HEK293 (cell line): Measurements from ENCODE around the gene PRR19.
A peak's percentile ranks its signal among the peaks of the same experiment; 100 is the strongest.

ENCODE experiments used
- CTCF ChIA-PET: fragments of 350-600 bp; formaldehyde crosslinking; extraction: SDS; loops from one replicate; lab custom pipeline; 2021; ENCODE audit warnings: antibody characterized with exemption; lab: Yijun Ruan, JAX
- POLR2A ChIA-PET: fragments of 300-600 bp; formaldehyde crosslinking; extraction: SDS; loops from one replicate; lab custom pipeline; 2020; ENCODE audit warnings: antibody characterized with exemption, inconsistent platforms; lab: Yijun Ruan, JAX
- H3K27ac ChIP-seq: fragments of 200-500 bp; sonication (Bioruptor generic); 2 replicates; pipeline ENCODE4 v1.5.1; 2014; ENCODE audit warnings: low read depth, low read length, control low read depth, inconsistent platforms; ENCODE audit errors: extremely low read depth
- H3K36me3 ChIP-seq, 2 experiments: fragments of 200-500 bp in 1 of 2; sonication (Bioruptor generic) in 1 of 2; 1 replicate in 1 of 2; 2 replicates in 1 of 2; pipeline ENCODE4 v1.5.1; 2014 to 2017; ENCODE audit warnings: inconsistent platforms in 2 of 2, low read length in 2 of 2; ENCODE audit not compliant: control insufficient read depth in 2 of 2, insufficient read depth in 1 of 2
- H3K4me1 ChIP-seq: fragments of 200-500 bp; sonication (Bioruptor generic); 2 replicates; pipeline ENCODE4 v1.5.1; 2014; ENCODE audit warnings: mild to moderate bottlenecking, low read length, inconsistent platforms; ENCODE audit not compliant: control insufficient read depth, insufficient read depth
- H3K4me3 ChIP-seq: 2 replicates; pipeline ENCODE4 v1.5.1; 2011; ENCODE audit warnings: low read depth, mild to moderate bottlenecking, control low read depth, low read length, moderate library complexity
- H3K9me3 ChIP-seq: fragments of 200-500 bp; sonication (Bioruptor generic); 2 replicates; pipeline ENCODE4 v1.5.1; 2014; ENCODE audit warnings: low read depth, low read length, inconsistent platforms; ENCODE audit not compliant: control insufficient read depth, insufficient read depth
- IKZF3 ChIP-seq: fragments of 450-650 bp; IDR thresholded peaks from 2 replicates; pipeline ENCODE4 v1.5.0; 2018; ENCODE audit warnings: missing biosample characterization, mild to moderate bottlenecking, missing genetic modification characterization, moderate library complexity
- WT1 ChIP-seq: fragments of 450-650 bp; formaldehyde crosslinking; IDR thresholded peaks from 2 replicates; pipeline ENCODE4 v1.5.1; 2016; ENCODE audit warnings: missing biosample characterization, missing genetic modification characterization
- ZFHX2 ChIP-seq: fragments of 450-650 bp; formaldehyde crosslinking; conservative IDR thresholded peaks from 2 replicates; pipeline ENCODE4 v1.5.1; 2016; ENCODE audit warnings: missing biosample characterization, missing genetic modification characterization
- ZNF132 ChIP-seq: fragments of 450-650 bp; formaldehyde crosslinking; IDR thresholded peaks from 2 replicates; pipeline ENCODE4 v1.5.1; 2017; ENCODE audit warnings: missing biosample characterization, missing genetic modification characterization, borderline replicate concordance
- ZNF157 ChIP-seq: fragments of 450-650 bp; formaldehyde crosslinking; IDR thresholded peaks from 2 replicates; pipeline ENCODE4 v1.5.1; 2016; ENCODE audit warnings: missing biosample characterization, missing genetic modification characterization
- ZNF23 ChIP-seq: fragments of 450-650 bp; formaldehyde crosslinking; IDR thresholded peaks from 2 replicates; pipeline ENCODE4 v1.5.1; 2016; ENCODE audit warnings: missing biosample characterization, missing genetic modification characterization, borderline replicate concordance
- ZNF302 ChIP-seq: fragments of 450-650 bp; formaldehyde crosslinking; IDR thresholded peaks from 2 replicates; pipeline ENCODE4 v1.5.1; 2016; ENCODE audit warnings: missing biosample characterization, missing genetic modification characterization, low read depth
- ZNF354C ChIP-seq: fragments of 450-650 bp; formaldehyde crosslinking; IDR thresholded peaks from 2 replicates; pipeline ENCODE4 v1.5.1; 2016; ENCODE audit warnings: missing biosample characterization, missing genetic modification characterization, low read depth, borderline replicate concordance
- ZNF404 ChIP-seq: fragments of 450-650 bp; formaldehyde crosslinking; IDR thresholded peaks from 2 replicates; pipeline ENCODE4 v1.5.1; 2017; ENCODE audit warnings: missing biosample characterization, missing genetic modification characterization
- ZNF501 ChIP-seq: fragments of 450-650 bp; formaldehyde crosslinking; IDR thresholded peaks from 2 replicates; pipeline ENCODE4 v1.5.1; 2016; ENCODE audit warnings: missing biosample characterization, missing genetic modification characterization
- ZNF544 ChIP-seq: fragments of 450-650 bp; formaldehyde crosslinking; IDR thresholded peaks from 2 replicates; pipeline ENCODE4 v1.5.0; 2017; ENCODE audit warnings: missing biosample characterization, missing genetic modification characterization
- ZNF600 ChIP-seq: fragments of 450-650 bp; formaldehyde crosslinking; IDR thresholded peaks from 2 replicates; pipeline ENCODE4 v1.5.1; 2016; ENCODE audit warnings: missing biosample characterization, missing genetic modification characterization
- ZNF623 ChIP-seq: fragments of 450-650 bp; formaldehyde crosslinking; IDR thresholded peaks from 2 replicates; pipeline ENCODE4 v1.5.1; 2016; ENCODE audit warnings: missing biosample characterization, missing genetic modification characterization
- ZNF626 ChIP-seq: fragments of 450-650 bp; sonication (Bioruptor Pico); formaldehyde crosslinking; IDR thresholded peaks from 2 replicates; pipeline ENCODE4 v1.5.1; 2018; ENCODE audit warnings: missing biosample characterization, missing genetic modification characterization, inconsistent platforms
- ZNF664 ChIP-seq: fragments of 450-650 bp; formaldehyde crosslinking; IDR thresholded peaks from 2 replicates; pipeline ENCODE4 v1.5.1; 2016; ENCODE audit warnings: missing biosample characterization, missing genetic modification characterization
- ZNF701 ChIP-seq: fragments of 450-650 bp; formaldehyde crosslinking; IDR thresholded peaks from 2 replicates; pipeline ENCODE4 v1.5.1; 2016; ENCODE audit warnings: missing biosample characterization, missing genetic modification characterization
- ZNF747 ChIP-seq: fragments of 450-650 bp; formaldehyde crosslinking; IDR thresholded peaks from 2 replicates; pipeline ENCODE4 v1.5.1; 2016; ENCODE audit warnings: missing biosample characterization, missing genetic modification characterization
- ZNF777 ChIP-seq: fragments of 450-650 bp; formaldehyde crosslinking; IDR thresholded peaks from 2 replicates; pipeline ENCODE4 v1.5.1; 2017; ENCODE audit warnings: missing biosample characterization, missing genetic modification characterization, borderline replicate concordance
- ZNF785 ChIP-seq: fragments of 450-650 bp; formaldehyde crosslinking; IDR thresholded peaks from 2 replicates; pipeline ENCODE4 v1.5.1; 2016; ENCODE audit warnings: missing biosample characterization, missing genetic modification characterization
- TF ChIP-seq, protein P1 (sequence below): fragments of 450-650 bp; formaldehyde crosslinking; IDR thresholded peaks from 2 replicates; pipeline ENCODE4 v1.5.1; 2016; ENCODE audit warnings: missing biosample characterization, missing genetic modification characterization
- TF ChIP-seq, protein P2 (sequence below): fragments of 450-650 bp; formaldehyde crosslinking; IDR thresholded peaks from 2 replicates; pipeline ENCODE4 v1.5.1; 2017; ENCODE audit warnings: missing biosample characterization, missing genetic modification characterization
- TF ChIP-seq, protein P3 (sequence below): fragments of 450-650 bp; formaldehyde crosslinking; IDR thresholded peaks from 2 replicates; pipeline ENCODE4 v1.5.1; 2017; ENCODE audit warnings: missing biosample characterization, missing genetic modification characterization
- TF ChIP-seq, protein P4 (sequence below): fragments of 450-650 bp; formaldehyde crosslinking; IDR thresholded peaks from 2 replicates; pipeline ENCODE4 v1.5.0; 2017; ENCODE audit warnings: missing biosample characterization, missing genetic modification characterization, borderline replicate concordance
- TF ChIP-seq, protein P5 (sequence below): fragments of 450-650 bp; formaldehyde crosslinking; IDR thresholded peaks from 2 replicates; pipeline ENCODE4 v1.5.1; 2016; ENCODE audit warnings: missing biosample characterization, missing genetic modification characterization

Gene PRR19

DNA sequence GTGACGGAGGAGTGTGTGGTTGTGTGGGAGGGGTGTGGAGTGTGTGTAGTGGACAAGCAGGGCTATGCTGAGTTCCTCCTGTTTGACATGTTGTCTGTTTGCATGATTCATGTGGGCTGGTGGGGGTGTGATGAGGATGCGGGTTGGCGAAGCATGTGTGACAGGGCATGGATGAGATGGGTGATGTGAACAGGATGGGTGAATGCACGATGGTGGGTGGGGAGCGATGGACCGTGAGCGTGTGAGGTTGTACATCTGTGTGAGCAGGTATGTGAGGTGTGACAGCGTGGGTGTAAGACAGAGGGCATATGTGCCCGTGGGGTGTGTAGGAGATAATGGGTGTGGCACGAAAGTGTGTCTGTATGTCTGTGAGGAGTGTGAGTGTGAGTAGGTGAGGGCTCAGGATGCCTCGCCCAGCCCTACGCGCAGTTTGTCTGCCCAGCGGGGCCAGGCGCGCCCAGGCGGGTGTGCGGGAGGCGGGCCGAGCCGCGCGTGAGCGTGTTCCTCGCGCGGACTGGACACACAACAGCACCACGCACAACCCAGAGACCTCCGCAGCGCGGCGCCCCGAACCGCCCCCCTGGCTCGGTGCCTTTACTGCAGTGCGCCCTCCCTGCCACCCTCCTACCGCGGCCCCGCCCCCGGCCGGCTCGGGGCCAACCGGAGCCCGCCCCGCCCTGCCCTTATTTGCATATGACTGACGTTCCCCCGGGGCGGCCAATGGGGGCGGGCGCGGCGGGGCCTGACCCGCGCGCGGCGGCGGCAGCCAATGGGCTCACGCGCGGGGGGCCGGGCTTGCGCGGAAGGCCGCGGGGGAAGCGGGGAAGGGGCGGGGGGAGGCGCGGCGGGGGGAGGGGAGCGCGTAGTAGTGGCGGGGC is 18.5 kb upstream of the PRR19 start:
- POLR2A ChIA-PET, result interaction anchor here (1.0 to 12.3 kb wide), 3 partner anchors 19 to 55 kb away, joined by 3 to 242 read pairs (median 6); partner anchors contain the start of genes GSK3A, PAFAH1B3 and PRR19
- Histone ChIP-seq H3K4me3 (peak overlapping the region; percentile 39), H3K4me1 (peaks cover 51% of the 10 kb centered on the region), H3K36me3 (peaks cover 0 to 18% of the 10 kb centered on the region in 2 experiments; a peak in 1 of 3 replicates), H3K9me3 (no peaks in the 10 kb centered on the region), H3K27ac (peak overlapping the region; percentile 90)
- CTCF ChIA-PET, result interaction anchor here (0.6 to 7.5 kb wide), 6 partner anchors 12 to 80 kb away, joined by 3 to 276 read pairs (median 3); partner anchors contain the start of gene GSK3A
- TF ChIP-seq ZNF132, result no peak
- TF ChIP-seq, protein P1, sequence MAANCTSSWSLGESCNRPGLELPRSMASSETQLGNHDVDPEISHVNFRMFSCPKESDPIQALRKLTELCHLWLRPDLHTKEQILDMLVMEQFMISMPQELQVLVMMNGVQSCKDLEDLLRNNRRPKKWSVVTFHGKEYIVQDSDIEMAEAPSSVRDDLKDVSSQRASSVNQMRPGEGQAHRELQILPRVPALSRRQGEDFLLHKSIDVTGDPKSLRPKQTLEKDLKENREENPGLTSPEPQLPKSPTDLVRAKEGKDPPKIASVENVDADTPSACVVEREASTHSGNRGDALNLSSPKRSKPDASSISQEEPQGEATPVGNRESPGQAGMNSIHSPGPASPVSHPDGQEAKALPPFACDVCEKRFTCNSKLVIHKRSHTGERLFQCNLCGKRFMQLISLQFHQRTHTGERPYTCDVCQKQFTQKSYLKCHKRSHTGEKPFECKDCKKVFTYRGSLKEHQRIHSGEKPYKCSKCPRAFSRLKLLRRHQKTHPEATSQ, result peak; percentile 78
- no peak for TF ChIP-seq ZNF664 (tag by site-specific recombination)
- peak; percentile 94; the same call in 1 of the 2 replicates for TF ChIP-seq ZNF747 (tag by site-specific recombination)
- TF ChIP-seq ZFHX2, result peak; percentile 100
- TF ChIP-seq ZNF23 (tag by site-specific recombination), result no peak; the same call in 1 of the 2 replicates
- no peak for TF ChIP-seq ZNF701 (tag by site-specific recombination)
- peak; percentile 39; the same call in 1 of the 2 replicates for TF ChIP-seq WT1 (tag by site-specific recombination)
- TF ChIP-seq ZNF302 (tag by site-specific recombination), result no peak
- TF ChIP-seq ZNF157 (tag by site-specific recombination), result peak; percentile 64
- peak; percentile 33; the same call in 1 of the 2 replicates for TF ChIP-seq ZNF777 (tag by site-specific recombination)
- TF ChIP-seq ZNF354C (tag by site-specific recombination), result no peak
- no peak for TF ChIP-seq ZNF626 (tag by site-specific recombination)
- no peak for TF ChIP-seq IKZF3 (tag by site-specific recombination)
- TF ChIP-seq ZNF501, result peak; percentile 97
- TF ChIP-seq, protein P2, sequence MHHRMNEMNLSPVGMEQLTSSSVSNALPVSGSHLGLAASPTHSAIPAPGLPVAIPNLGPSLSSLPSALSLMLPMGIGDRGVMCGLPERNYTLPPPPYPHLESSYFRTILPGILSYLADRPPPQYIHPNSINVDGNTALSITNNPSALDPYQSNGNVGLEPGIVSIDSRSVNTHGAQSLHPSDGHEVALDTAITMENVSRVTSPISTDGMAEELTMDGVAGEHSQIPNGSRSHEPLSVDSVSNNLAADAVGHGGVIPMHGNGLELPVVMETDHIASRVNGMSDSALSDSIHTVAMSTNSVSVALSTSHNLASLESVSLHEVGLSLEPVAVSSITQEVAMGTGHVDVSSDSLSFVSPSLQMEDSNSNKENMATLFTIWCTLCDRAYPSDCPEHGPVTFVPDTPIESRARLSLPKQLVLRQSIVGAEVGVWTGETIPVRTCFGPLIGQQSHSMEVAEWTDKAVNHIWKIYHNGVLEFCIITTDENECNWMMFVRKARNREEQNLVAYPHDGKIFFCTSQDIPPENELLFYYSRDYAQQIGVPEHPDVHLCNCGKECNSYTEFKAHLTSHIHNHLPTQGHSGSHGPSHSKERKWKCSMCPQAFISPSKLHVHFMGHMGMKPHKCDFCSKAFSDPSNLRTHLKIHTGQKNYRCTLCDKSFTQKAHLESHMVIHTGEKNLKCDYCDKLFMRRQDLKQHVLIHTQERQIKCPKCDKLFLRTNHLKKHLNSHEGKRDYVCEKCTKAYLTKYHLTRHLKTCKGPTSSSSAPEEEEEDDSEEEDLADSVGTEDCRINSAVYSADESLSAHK (tag by site-specific recombination), result no peak; the same call in 1 of the 2 replicates
- TF ChIP-seq, protein P3, sequence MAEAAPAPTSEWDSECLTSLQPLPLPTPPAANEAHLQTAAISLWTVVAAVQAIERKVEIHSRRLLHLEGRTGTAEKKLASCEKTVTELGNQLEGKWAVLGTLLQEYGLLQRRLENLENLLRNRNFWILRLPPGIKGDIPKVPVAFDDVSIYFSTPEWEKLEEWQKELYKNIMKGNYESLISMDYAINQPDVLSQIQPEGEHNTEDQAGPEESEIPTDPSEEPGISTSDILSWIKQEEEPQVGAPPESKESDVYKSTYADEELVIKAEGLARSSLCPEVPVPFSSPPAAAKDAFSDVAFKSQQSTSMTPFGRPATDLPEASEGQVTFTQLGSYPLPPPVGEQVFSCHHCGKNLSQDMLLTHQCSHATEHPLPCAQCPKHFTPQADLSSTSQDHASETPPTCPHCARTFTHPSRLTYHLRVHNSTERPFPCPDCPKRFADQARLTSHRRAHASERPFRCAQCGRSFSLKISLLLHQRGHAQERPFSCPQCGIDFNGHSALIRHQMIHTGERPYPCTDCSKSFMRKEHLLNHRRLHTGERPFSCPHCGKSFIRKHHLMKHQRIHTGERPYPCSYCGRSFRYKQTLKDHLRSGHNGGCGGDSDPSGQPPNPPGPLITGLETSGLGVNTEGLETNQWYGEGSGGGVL (tag by site-specific recombination), result peak; percentile 70
- TF ChIP-seq ZNF404, result no peak
- TF ChIP-seq ZNF544 (tag by site-specific recombination), result no peak
- TF ChIP-seq, protein P4, sequence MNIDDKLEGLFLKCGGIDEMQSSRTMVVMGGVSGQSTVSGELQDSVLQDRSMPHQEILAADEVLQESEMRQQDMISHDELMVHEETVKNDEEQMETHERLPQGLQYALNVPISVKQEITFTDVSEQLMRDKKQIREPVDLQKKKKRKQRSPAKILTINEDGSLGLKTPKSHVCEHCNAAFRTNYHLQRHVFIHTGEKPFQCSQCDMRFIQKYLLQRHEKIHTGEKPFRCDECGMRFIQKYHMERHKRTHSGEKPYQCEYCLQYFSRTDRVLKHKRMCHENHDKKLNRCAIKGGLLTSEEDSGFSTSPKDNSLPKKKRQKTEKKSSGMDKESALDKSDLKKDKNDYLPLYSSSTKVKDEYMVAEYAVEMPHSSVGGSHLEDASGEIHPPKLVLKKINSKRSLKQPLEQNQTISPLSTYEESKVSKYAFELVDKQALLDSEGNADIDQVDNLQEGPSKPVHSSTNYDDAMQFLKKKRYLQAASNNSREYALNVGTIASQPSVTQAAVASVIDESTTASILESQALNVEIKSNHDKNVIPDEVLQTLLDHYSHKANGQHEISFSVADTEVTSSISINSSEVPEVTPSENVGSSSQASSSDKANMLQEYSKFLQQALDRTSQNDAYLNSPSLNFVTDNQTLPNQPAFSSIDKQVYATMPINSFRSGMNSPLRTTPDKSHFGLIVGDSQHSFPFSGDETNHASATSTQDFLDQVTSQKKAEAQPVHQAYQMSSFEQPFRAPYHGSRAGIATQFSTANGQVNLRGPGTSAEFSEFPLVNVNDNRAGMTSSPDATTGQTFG (tag by site-specific recombination), result peak; percentile 74; the same call in 1 of the 2 replicates
- TF ChIP-seq ZNF623 (tag by site-specific recombination), result no peak
- TF ChIP-seq ZNF785 (tag by site-specific recombination), result peak; percentile 89
- TF ChIP-seq, protein P5, sequence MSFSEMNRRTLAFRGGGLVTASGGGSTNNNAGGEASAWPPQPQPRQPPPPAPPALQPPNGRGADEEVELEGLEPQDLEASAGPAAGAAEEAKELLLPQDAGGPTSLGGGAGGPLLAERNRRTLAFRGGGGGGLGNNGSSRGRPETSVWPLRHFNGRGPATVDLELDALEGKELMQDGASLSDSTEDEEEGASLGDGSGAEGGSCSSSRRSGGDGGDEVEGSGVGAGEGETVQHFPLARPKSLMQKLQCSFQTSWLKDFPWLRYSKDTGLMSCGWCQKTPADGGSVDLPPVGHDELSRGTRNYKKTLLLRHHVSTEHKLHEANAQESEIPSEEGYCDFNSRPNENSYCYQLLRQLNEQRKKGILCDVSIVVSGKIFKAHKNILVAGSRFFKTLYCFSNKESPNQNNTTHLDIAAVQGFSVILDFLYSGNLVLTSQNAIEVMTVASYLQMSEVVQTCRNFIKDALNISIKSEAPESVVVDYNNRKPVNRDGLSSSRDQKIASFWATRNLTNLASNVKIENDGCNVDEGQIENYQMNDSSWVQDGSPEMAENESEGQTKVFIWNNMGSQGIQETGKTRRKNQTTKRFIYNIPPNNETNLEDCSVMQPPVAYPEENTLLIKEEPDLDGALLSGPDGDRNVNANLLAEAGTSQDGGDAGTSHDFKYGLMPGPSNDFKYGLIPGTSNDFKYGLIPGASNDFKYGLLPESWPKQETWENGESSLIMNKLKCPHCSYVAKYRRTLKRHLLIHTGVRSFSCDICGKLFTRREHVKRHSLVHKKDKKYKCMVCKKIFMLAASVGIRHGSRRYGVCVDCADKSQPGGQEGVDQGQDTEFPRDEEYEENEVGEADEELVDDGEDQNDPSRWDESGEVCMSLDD (tag by site-specific recombination), result peak; percentile 96
- TF ChIP-seq ZNF600 (tag by site-specific recombination), result peak; percentile 99
